Embryonic facial prominence (tissue), 1 donor: ENCODE measurements around the gene SHF.

ENCODE experiments used
- DNase-seq: peaks from one replicate; pipeline ENCODE4 v3.0.0-alpha.2; 2016; ENCODE audit errors: extremely low spot score

The SHF gene

GRCh38 chr15:45199136-45199810 is 11.5 kb upstream of the SHF start:
- DNase-seq, result no peak

DNA sequence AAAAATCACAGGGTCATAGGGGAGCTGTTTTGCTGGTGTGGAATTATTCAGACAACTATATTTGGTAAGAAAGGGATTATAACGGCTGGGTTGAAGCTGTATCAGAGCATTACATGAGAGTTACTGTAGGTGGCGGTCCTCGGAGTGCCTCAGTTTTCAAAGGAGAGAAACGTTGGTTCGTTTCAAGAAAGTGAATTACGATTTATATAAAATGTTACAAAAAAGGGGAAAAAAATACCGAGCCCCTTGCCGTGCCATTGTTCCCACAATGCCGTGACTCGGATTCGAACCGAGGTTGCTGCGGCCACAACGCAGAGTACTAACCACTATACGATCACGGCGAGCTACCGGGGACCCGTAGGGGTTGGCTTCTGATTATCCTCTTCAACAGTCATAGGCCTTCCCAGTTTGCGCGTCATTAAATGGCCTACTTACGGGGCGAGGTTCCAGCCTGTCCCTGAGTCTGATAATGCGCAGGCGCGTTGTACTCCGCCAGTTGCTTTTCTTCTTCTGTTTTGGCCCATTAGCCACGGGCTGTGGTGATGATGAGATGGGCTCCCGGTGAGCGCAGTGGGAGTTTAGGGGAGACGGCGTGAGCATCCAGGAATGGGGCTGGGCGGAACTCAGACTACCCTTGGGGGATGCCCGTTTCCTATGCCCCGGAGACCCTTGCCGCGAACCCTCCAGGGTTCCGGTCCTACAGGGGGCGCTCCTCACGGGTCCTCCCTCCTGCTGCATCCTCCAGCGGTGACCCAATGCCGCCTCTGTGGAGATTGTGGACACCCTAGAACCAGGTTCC is 10.8 kb upstream of the SHF start:
- peak; percentile 94 for DNase-seq

DNA sequence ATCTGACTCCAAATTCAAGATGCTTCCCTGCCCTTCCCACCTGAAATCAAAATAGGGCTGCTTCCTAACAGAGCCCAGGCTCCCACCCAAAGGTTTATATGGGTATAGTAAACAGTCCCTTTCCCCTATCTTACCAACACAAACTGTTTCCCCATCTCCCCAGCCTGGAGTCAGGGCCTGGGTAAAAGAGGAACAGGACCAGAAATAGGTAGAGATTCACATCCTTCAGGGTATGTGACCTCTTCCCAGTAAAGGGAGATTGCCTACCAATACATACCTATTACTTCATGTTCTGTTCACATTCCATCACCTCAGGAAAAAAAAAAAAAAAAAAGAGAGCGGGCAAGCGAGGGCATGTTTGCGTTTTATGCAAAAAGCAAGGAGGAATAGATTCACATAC is 9.7 kb upstream of the SHF start:
- DNase-seq, result no peak

DNA sequence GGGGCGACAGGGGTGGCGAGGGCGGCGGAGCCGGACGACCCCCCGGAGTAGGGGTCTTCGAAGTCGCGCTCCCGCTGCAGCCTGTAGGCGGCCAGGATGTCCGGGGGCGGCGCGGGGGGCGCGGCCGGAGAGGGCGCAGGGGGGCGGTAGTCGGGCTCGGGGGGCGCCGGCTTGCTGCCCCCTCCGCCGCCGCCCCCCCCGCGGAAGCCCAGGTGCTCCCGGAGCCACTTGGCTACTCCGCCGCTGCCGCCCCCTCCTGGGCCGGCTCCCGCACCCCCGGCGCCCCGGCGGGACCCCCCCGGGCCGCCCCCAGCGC is 230 bp downstream of the SHF start:
- DNase-seq, result no peak

DNA sequence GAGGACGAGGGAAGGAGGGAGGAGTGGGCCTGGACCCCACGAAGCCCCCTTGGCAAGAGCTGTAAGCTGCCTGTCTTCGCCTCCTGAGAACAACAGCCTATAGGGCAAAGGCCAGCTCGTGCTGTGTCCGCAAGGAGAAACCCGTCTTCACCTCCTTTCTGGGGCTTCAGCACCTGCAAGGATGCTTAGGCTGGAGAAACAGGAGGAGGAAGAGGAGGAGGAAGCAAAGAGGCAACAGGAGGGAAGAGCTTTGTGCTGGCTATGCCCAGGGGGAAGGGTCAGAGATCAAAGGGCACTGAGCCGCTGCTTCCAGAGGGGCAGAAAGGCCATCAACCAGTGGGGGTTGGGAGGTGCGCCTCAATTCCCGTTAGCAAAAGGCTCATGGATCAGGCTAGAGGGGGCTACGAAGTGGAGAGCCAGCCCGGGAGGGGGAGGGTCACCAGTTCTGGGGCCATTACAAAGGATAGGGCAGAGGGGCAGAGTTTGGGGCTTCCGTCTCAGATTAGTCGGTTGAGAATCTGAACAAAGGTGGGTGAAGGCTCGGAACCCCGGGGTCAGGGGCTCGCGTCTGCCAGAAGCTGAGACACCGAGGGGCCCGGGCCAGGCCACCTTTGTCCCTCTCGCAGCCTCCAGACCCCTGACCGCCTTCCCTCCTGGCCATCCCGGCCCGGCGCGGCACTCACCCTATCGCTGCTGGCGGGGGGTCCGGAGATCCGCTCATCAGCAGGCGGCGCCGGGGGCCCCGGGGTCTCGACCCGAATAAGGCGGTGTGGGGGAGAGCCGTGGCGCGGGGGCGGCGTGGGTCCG is 792 bp downstream of the SHF start:
- DNase-seq, result no peak

- no peak for DNase-seq
Observed at GRCh38 chr15:45185903-45186770, 1.6 kb downstream of the SHF start.

GRCh38 chr15:45185069-45185779 is 2.5 kb downstream of the SHF start:
- DNase-seq, result no peak

GRCh38 chr15:45184562-45185041 is 3.2 kb downstream of the SHF start:
- DNase-seq, result no peak

GRCh38 chr15:45183511-45183910 is 4.3 kb downstream of the SHF start:
- DNase-seq, result no peak

- DNase-seq, result no peak
Observed at GRCh38 chr15:45182996-45183395, 4.8 kb downstream of the SHF start.

GRCh38 chr15:45181491-45182285 is 6.1 kb downstream of the SHF start:
- no peak for DNase-seq

DNA sequence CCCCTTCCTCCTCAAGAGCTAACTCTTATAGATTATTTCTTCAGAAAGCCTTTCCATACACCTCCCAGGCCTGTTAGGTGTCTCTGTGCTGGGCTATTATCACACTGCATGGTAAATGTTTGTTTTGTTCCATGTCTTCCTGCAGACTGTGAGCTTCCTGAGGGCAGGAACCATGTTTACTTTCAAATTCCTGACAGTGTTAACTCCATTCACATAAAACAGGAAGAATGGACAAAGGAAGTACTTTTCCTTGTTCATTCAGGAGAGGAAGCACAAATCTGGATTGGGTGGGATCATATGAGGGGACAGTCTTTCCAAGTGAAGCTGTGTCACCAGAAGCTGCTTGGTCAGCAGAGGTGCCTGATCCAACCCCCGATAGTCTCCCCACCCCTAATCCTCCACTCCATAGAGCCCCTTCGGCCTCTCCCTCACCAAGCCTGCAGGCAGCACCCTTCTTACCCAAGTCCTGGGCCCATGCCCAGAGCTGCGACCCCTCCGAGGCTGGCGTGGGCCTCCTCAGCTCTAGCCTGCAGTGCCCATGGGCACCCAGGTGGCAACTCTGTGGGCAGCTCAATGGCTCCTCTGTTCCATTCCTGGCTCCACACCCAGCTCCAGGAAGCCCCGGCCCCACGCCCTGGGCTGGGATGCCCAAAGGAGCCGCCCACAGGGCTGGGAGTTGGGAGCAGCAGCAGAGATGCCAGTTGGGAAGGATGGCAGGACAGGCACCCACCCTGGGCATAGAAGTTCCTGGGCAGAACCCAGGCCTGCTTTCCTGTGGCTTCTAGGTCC is 6.9 kb downstream of the SHF start:
- no peak for DNase-seq

GRCh38 chr15:45180201-45180600 is 7.6 kb downstream of the SHF start:
- DNase-seq, result no peak

DNA sequence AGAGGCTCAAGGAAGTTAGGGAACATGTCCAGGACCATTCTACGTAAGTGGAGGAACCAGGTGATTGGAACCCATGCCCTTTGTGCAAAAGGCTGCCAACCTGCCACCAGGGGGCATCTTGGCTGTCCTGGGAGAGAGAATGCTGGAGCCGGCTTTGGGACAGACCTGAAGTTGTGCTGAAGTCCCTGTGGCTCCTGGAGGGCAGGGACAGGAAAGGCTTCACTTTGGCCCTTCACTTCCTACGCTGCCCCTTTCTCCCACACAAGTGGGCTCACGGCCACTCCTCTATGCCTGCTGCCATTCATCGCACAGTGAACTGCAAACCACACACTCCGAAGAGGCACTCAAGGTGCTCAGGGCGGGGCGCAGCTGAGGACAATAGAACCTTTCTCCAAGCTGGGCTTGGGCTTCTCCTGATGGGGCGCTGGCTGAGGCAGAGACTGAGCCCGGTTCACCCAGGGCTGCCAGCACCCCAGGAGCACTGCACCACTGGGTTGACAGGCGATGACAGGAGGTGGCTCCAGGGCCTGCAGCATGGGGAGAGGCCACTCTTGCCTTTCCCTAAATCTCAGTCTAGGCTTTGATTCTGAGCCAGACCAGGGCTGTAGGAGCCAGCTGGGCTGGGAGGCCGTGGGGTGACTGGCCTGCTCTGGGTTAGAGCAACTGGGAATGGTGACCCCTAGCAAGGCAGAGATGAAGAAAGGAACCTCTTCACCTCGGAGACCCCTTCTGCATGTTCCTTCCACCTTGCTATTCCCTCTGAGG is 8.4 kb downstream of the SHF start:
- no peak for DNase-seq

DNA sequence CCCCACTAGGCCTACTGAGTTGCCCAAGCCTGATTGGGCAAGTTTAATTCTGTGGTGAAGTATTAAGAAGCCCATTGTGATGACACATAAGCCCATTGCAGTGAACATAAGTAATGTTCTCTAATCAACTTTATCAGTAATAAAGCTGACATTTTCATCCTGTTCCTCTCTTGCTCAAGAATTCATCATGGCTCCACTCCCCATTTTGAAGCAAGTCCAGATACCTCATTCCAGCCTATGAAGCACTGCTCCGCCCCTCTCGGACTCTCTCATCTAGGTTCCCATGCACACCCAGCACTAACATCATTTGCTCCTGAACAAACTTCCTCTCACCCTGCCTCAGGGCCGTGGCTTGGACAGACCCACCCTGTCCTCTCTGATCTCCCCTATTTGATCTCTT is 10.5 kb downstream of the SHF start:
- no peak for DNase-seq

GRCh38 chr15:45174577-45174976 is 13.2 kb downstream of the SHF start:
- DNase-seq, result no peak

GRCh38 chr15:45174069-45174468 is 13.7 kb downstream of the SHF start:
- DNase-seq, result no peak

DNA sequence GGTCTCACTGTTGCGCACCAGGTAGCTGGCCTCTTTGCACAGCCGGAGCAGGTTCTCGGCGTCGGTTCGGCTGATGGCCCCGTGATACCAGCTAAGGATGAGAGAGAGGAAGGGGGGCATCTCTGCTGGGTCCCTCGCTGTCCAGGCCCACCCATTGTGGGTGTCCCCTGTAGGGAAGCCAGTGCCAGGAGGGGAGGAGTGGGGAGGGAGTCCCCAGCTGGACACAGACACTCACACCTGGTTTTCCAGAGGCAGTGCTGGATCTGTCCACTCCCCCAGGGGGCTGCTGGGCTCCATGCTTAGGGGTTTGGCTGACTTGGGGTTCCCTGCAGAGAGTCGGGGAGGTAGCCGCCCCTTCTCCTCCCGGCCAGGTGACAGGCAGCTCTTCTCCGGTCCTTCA is 15.9 kb downstream of the SHF start:
- DNase-seq, result no peak
